ENCODE measurements around the gene FAM3C.

FAM3C gene

GRCh38 chr7:121410829-121411596, 14.9 kb upstream of the FAM3C start:
- DNase-seq (ENCODE audit: low read depth, low spot score): no peak

- DNase-seq (ENCODE audit: low read depth, low spot score): no peak
Observed at GRCh38 chr7:121406944-121407343, 10.8 kb upstream of the FAM3C start.

GRCh38 chr7:121406461-121406860, 10.4 kb upstream of the FAM3C start:
- no peak for DNase-seq (ENCODE audit: low read depth, low spot score)

- DNase-seq (ENCODE audit: low read depth, low spot score): no peak
Observed at GRCh38 chr7:121404348-121404747, 8.2 kb upstream of the FAM3C start.

GRCh38 chr7:121402701-121403100, 6.6 kb upstream of the FAM3C start:
- DNase-seq (ENCODE audit: low read depth, low spot score): no peak

GRCh38 chr7:121401896-121402295, 5.8 kb upstream of the FAM3C start:
- DNase-seq (ENCODE audit: low read depth, low spot score): no peak

GRCh38 chr7:121398246-121398645, 2.1 kb upstream of the FAM3C start:
- no peak for DNase-seq (ENCODE audit: low read depth, low spot score)

GRCh38 chr7:121397822-121398221, 1.7 kb upstream of the FAM3C start:
- DNase-seq (ENCODE audit: low read depth, low spot score): no peak

- DNase-seq (ENCODE audit: low read depth, low spot score): no peak
Observed at GRCh38 chr7:121397361-121397760, 1.3 kb upstream of the FAM3C start.

- no peak for DNase-seq (ENCODE audit: low read depth, low spot score)
Observed at GRCh38 chr7:121395494-121395960, 581 bp downstream of the FAM3C start.

- no peak for DNase-seq (ENCODE audit: low read depth, low spot score)
Observed at GRCh38 chr7:121394709-121395140, 1.4 kb downstream of the FAM3C start.

- DNase-seq (ENCODE audit: low read depth, low spot score): no peak
Observed at GRCh38 chr7:121393005-121393366, 3.1 kb downstream of the FAM3C start.

GRCh38 chr7:121392277-121393004, 3.7 kb downstream of the FAM3C start:
- DNase-seq (ENCODE audit: low read depth, low spot score): no peak

- no peak for DNase-seq (ENCODE audit: low read depth, low spot score)
Observed at GRCh38 chr7:121391686-121392085, 4.4 kb downstream of the FAM3C start.

- DNase-seq (ENCODE audit: low read depth, low spot score): no peak
Observed at GRCh38 chr7:121390617-121391016, 5.5 kb downstream of the FAM3C start.

GRCh38 chr7:121390109-121390508, 6.0 kb downstream of the FAM3C start:
- no peak for DNase-seq (ENCODE audit: low read depth, low spot score)

GRCh38 chr7:121388950-121389349, 7.2 kb downstream of the FAM3C start:
- no peak for DNase-seq (ENCODE audit: low read depth, low spot score)

GRCh38 chr7:121385800-121386179, 10.3 kb downstream of the FAM3C start:
- DNase-seq (ENCODE audit: low read depth, low spot score): no peak

GRCh38 chr7:121385056-121385799, 10.9 kb downstream of the FAM3C start:
- DNase-seq (ENCODE audit: low read depth, low spot score): no peak

- no peak for DNase-seq (ENCODE audit: low read depth, low spot score)
Observed at GRCh38 chr7:121384265-121384664, 11.8 kb downstream of the FAM3C start.

GRCh38 chr7:121383235-121383910, 12.7 kb downstream of the FAM3C start:
- DNase-seq (ENCODE audit: low read depth, low spot score): no peak

GRCh38 chr7:121382473-121382872, 13.6 kb downstream of the FAM3C start:
- DNase-seq (ENCODE audit: low read depth, low spot score): no peak

All from smooth muscle cell of the brain vasculature (primary cell).